IPS-20b (cell line): ENCODE results near the gene C7.
"Not testable (repeated sequence)": the region's sequence is repeated elsewhere in the genome, so short reads cannot be mapped to it uniquely, and the experiment has no call there.

Experiments used
- H3K27ac ChIP-seq: one replicate; pipeline ENCODE4 v1.5.1; 2013; ENCODE audit warnings: low read length
- H3K27me3 ChIP-seq: 2 replicates; pipeline ENCODE4 v1.6.1; 2013; ENCODE audit warnings: mild to moderate bottlenecking, low read length, inconsistent platforms; ENCODE audit not compliant: insufficient read depth
- H3K36me3 ChIP-seq: 2 replicates; pipeline ENCODE4 v1.6.1; 2013; ENCODE audit warnings: low read depth, mild to moderate bottlenecking, inconsistent platforms, low read length, moderate library complexity; ENCODE audit not compliant: insufficient read depth
- H3K4me1 ChIP-seq: 2 replicates; pipeline ENCODE4 v1.6.1; 2013; ENCODE audit warnings: mild to moderate bottlenecking, control low read depth, inconsistent platforms, low read length, moderate library complexity; ENCODE audit not compliant: insufficient read depth
- H3K4me3 ChIP-seq: 2 replicates; pipeline ENCODE4 v1.5.1; 2013; ENCODE audit warnings: mild to moderate bottlenecking, low read length, inconsistent platforms
- H3K9ac ChIP-seq: 2 replicates; pipeline ENCODE4 v1.6.1; 2013; ENCODE audit warnings: low read depth, mild to moderate bottlenecking, inconsistent platforms, low read length, moderate library complexity
- H3K9me3 ChIP-seq: 2 replicates; pipeline ENCODE4 v1.6.1; 2013; ENCODE audit warnings: mild to moderate bottlenecking, low read depth, low read length, inconsistent platforms; ENCODE audit not compliant: insufficient read depth

The C7 gene

GRCh38 chr5:40995801-40996586, 86.7 kb downstream of the C7 start:
- H3K4me1 ChIP-seq, result no peaks in the 10 kb centered on the region
- no peaks in the 10 kb centered on the region for H3K27me3 ChIP-seq
- no peaks in the 10 kb centered on the region for H3K36me3 ChIP-seq
- no peak overlapping the region for H3K27ac ChIP-seq
- H3K9me3 ChIP-seq, result no peaks in the 10 kb centered on the region
- no peak overlapping the region for H3K4me3 ChIP-seq
- no peak overlapping the region for H3K9ac ChIP-seq

GRCh38 chr5:40999142-40999541, 89.8 kb downstream of the C7 start:
- no peaks in the 10 kb centered on the region for H3K27me3 ChIP-seq
- H3K36me3 ChIP-seq, result no peaks in the 10 kb centered on the region

GRCh38 chr5:40999966-41000365, 90.7 kb downstream of the C7 start:
- no peaks in the 10 kb centered on the region for H3K36me3 ChIP-seq
- H3K4me1 ChIP-seq, result no peaks in the 10 kb centered on the region
- no peaks in the 10 kb centered on the region for H3K27me3 ChIP-seq
- H3K9me3 ChIP-seq, result no peaks in the 10 kb centered on the region
- no peak overlapping the region for H3K9ac ChIP-seq
- no peak overlapping the region for H3K4me3 ChIP-seq
- no peak overlapping the region for H3K27ac ChIP-seq

More at GRCh38 chr5:40999142-40999541, 89.8 kb downstream of the C7 start:
- H3K27ac ChIP-seq, result no peak overlapping the region
- H3K4me1 ChIP-seq, result no peaks in the 10 kb centered on the region
- no peak overlapping the region for H3K4me3 ChIP-seq
- H3K9me3 ChIP-seq, result no peaks in the 10 kb centered on the region
- no peak overlapping the region for H3K9ac ChIP-seq

GRCh38 chr5:41003670-41004376, 94.5 kb downstream of the C7 start:
- H3K36me3 ChIP-seq, result no peaks in the 10 kb centered on the region
- H3K4me3 ChIP-seq, result no peak overlapping the region
- no peak overlapping the region for H3K27ac ChIP-seq
- H3K27me3 ChIP-seq, result no peaks in the 10 kb centered on the region
- H3K4me1 ChIP-seq, result no peaks in the 10 kb centered on the region
- no peaks in the 10 kb centered on the region for H3K9me3 ChIP-seq
- no peak overlapping the region for H3K9ac ChIP-seq

- H3K27ac ChIP-seq, result no peak overlapping the region
- H3K4me1 ChIP-seq, result no peaks in the 10 kb centered on the region
- no peak overlapping the region for H3K4me3 ChIP-seq
- no peaks in the 10 kb centered on the region for H3K36me3 ChIP-seq
- H3K9me3 ChIP-seq, result no peaks in the 10 kb centered on the region
- H3K27me3 ChIP-seq, result no peaks in the 10 kb centered on the region
- no peak overlapping the region for H3K9ac ChIP-seq
These were observed 95.6 kb downstream of the C7 start for GRCh38 chr5:41004931-41005330.

- H3K36me3 ChIP-seq, result no peaks in the 10 kb centered on the region
- no peaks in the 10 kb centered on the region for H3K27me3 ChIP-seq
- no peak overlapping the region for H3K27ac ChIP-seq
- H3K4me3 ChIP-seq, result no peak overlapping the region
- no peaks in the 10 kb centered on the region for H3K4me1 ChIP-seq
- no peaks in the 10 kb centered on the region for H3K9me3 ChIP-seq
- H3K9ac ChIP-seq, result no peak overlapping the region
These were observed 99.9 kb downstream of the C7 start for GRCh38 chr5:41009232-41009631.

- Histone ChIP-seq H3K4me3 (no peak overlapping the region), H3K9ac (no peak overlapping the region), H3K4me1 (no peaks in the 10 kb centered on the region), H3K27me3 (no peaks in the 10 kb centered on the region), H3K27ac (no peak overlapping the region), H3K9me3 (no peaks in the 10 kb centered on the region), H3K36me3 (no peaks in the 10 kb centered on the region)
These were observed 101.3 kb downstream of the C7 start for GRCh38 chr5:41010572-41010971.

GRCh38 chr5:41012318-41012717, 103.0 kb downstream of the C7 start:
- no peak overlapping the region for H3K9ac ChIP-seq
- no peaks in the 10 kb centered on the region for H3K36me3 ChIP-seq
- no peak overlapping the region for H3K27ac ChIP-seq
- no peaks in the 10 kb centered on the region for H3K9me3 ChIP-seq
- no peak overlapping the region for H3K4me3 ChIP-seq
- H3K27me3 ChIP-seq, result no peaks in the 10 kb centered on the region
- no peaks in the 10 kb centered on the region for H3K4me1 ChIP-seq

- peaks cover 17% of the 10 kb centered on the region for H3K9me3 ChIP-seq
- not testable (repeated sequence) for H3K36me3 ChIP-seq, H3K27me3 ChIP-seq, H3K4me1 ChIP-seq, H3K9ac ChIP-seq, H3K4me3 ChIP-seq, H3K27ac ChIP-seq
These were observed 113.3 kb downstream of the C7 start for GRCh38 chr5:41022600-41022999.
